Spleen (tissue), 11 donors: ENCODE data around the gene KLF9. TPM values are rescaled to one million over a fixed set of nuclear protein-coding genes. Genes with fewer than 3 reads are reported as not detected.

Experiments used
- DNase-seq: peaks from one replicate; pipeline ENCODE4 v3.0.0-alpha.2; 2020
- H3K27ac ChIP-seq, 8 donors: fragments of 200-600 bp; sonication (generic) in 7 of 8; 1 replicate in 4 of 8; 2 replicates in 4 of 8; pipeline versions ENCODE4 v1.5.0 to v1.8.0; 2016 to 2021; ENCODE audit warnings: inconsistent platforms in 4 of 8, mild to moderate bottlenecking in 4 of 8, moderate library complexity in 1 of 8
- H3K27me3 ChIP-seq, 7 donors: fragments of 200-600 bp; sonication (generic) in 6 of 7; replicated peaks in 1 of 7; 1 replicate in 4 of 7; 2 replicates in 3 of 7; pipeline versions ENCODE4 v1.5.0 to v1.8.0; 2016 to 2021; ENCODE audit warnings: inconsistent platforms in 3 of 7, mild to moderate bottlenecking in 1 of 7
- H3K36me3 ChIP-seq, 6 donors: fragments of 200-600 bp; sonication (generic) in 5 of 6; 1 replicate in 4 of 6; 2 replicates in 2 of 6; pipeline versions ENCODE4 v1.5.0 to v1.8.0; 2016 to 2021; ENCODE audit warnings: inconsistent platforms in 2 of 6
- H3K4me1 ChIP-seq, 6 donors: fragments of 200-600 bp; sonication (generic) in 5 of 6; 1 replicate in 3 of 6; 2 replicates in 3 of 6; pipeline versions ENCODE4 v1.5.0 to v1.8.0; 2016 to 2021; ENCODE audit warnings: inconsistent platforms in 3 of 6
- H3K4me3 ChIP-seq, 8 donors: fragments of 200-600 bp; sonication (generic) in 7 of 8; 1 replicate in 4 of 8; 2 replicates in 4 of 8; pipeline versions ENCODE4 v1.5.0 to v1.8.0; 2016 to 2021; ENCODE audit warnings: inconsistent platforms in 4 of 8, mild to moderate bottlenecking in 4 of 8, moderate library complexity in 2 of 8
- H3K9me3 ChIP-seq, 8 donors: fragments of 200-600 bp; sonication (generic) in 7 of 8; 1 replicate in 4 of 8; 2 replicates in 4 of 8; pipeline versions ENCODE4 v1.5.0 to v1.8.0; 2016 to 2021; ENCODE audit warnings: inconsistent platforms in 4 of 8
- CTCF ChIP-seq, 11 experiments: fragments of 200-600 bp in 7 of 11; fragments of 450-650 bp in 4 of 11; sonication (generic) in 4 of 11; IDR thresholded peaks in 8 of 11; conservative IDR thresholded peaks in 3 of 11; 1 replicate in 7 of 11; 2 replicates in 4 of 11; pipeline versions ENCODE4 v1.4.0 to v1.8.0; 2016 to 2021; ENCODE audit warnings: antibody characterized with exemption in 11 of 11, inconsistent platforms in 4 of 11, mild to moderate bottlenecking in 1 of 11
- POLR2A ChIP-seq, 3 donors: fragments of 450-650 bp; IDR thresholded peaks; one replicate each; pipeline ENCODE4 v1.5.1; 2017; ENCODE audit warnings: antibody characterized with exemption in 3 of 3, mild to moderate bottlenecking in 1 of 3
- POLR2AphosphoS5 ChIP-seq, 3 donors: sonication (generic); formaldehyde crosslinking; IDR thresholded peaks; one replicate each; pipeline ENCODE4 v1.5.1; 2017; ENCODE audit warnings: antibody characterized with exemption in 3 of 3
- WGBS, 5 donors: extraction: QIAGEN DNeasy Blood & Tissue Kit in 3 of 5; methylation state at CpG; one replicate each; pipeline versions ENCODE4 v1.1.5 to v1.1.7; 2013 to 2018; 5-methylcytosine and 5-hydroxymethylcytosine counted together
- intact Hi-C: fragments of 100-400 bp; cut with DNase I; formaldehyde crosslinking; loops from one replicate; pipeline ENCODE4 v1.15.0; 2023; ENCODE audit warnings: low total_unique reads
- polyA plus RNA-seq, 3 donors: library from polyadenylated mRNA; stranded (reverse); fragments of 200-250 nt; gene quantifications; one replicate each; pipeline ENCODE4 v1.2.1, GENCODE V29; 2013
- total RNA-seq, 7 donors: library from RNA; depleted of rRNA in 3 of 7; stranded (reverse); fragments of >200 nt in 3 of 7; fragmentation: NEBNext Ultra II Directional in 4 of 7; extraction: Animal tissue kit (Norgen Biotek cat#: 25700) in 4 of 7; gene quantifications; one replicate each; pipeline versions ENCODE4 v1.1.0 to v1.2.1, GENCODE V29; 2016 to 2021
- donor health status: healthy with polysubstance abuse.
- donor health status: DM: no; HTN: no; CAD: no; lungs with moderate emphysema.
- donor health status: DM: no; HTN: no; CAD: no.
- donor health status: Bipolar disorder and iron deficiency.
- donor health status: healthy.
- donor health status: DM: no; HTN: no; CAD: no.
- donor health status: DM: yes; HTN: yes; CAD: no.

The KLF9 gene
- total and polyA plus RNA-seq, 10 donors: 7.1 to 74.8 (median 36.8) TPM

DNA sequence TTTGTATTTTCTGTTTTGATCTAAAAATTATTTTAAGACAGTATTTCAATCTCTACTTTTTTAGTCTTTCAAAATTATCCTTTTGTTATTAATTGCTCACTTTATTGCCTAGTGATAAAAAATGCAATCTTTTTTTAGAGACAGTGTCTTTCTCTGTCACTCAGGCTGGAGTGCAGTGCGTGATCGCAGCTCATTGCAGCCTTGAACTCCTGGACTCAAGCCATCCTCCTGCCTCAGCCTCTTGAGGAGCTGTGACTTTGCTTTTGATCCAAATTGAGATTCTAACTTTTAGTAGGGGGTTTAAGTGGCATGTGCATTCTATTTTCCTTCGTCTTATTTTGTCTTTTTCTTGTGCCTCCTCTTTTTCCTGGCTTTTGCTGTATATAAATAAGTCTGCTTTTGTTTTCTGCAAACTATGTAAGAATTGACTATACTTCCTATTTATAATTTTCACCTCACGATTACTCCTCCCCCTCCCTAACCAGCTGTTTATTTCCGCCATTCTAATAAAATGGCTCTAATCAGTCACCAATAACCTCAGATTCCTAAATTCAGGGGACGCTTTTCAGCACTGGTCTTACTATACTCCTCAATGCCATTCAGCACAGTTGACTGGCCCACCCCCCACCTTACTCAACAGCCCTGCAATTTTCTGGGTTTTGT lies 32.3 kb downstream of the KLF9 start:
- Histone ChIP-seq H3K4me1 (peaks cover 0 to 16% (median 3%) of the 10 kb centered on the region in 6 donors), H3K9me3 (no peaks in the 10 kb centered on the region), H3K27me3 (no peaks in the 10 kb centered on the region), H3K36me3 (peaks cover 0 to 43% (median 6%) of the 10 kb centered on the region in 6 donors), H3K27ac (no peak overlapping the region), H3K4me3 (no peak overlapping the region)
- intact Hi-C loops: no loop called here
- DNase-seq: no peak
- peak in 1 of 3 donors; percentile 43 for TF ChIP-seq POLR2AphosphoS5 (IDR thresholded peaks at IDR 0.05)
- no peak for TF ChIP-seq POLR2A (IDR thresholded peaks at IDR 0.05)
- WGBS, 5 donors: 70 to 80% (median 78%) methylated on average over 6 of the region's 6 CpGs

DNA sequence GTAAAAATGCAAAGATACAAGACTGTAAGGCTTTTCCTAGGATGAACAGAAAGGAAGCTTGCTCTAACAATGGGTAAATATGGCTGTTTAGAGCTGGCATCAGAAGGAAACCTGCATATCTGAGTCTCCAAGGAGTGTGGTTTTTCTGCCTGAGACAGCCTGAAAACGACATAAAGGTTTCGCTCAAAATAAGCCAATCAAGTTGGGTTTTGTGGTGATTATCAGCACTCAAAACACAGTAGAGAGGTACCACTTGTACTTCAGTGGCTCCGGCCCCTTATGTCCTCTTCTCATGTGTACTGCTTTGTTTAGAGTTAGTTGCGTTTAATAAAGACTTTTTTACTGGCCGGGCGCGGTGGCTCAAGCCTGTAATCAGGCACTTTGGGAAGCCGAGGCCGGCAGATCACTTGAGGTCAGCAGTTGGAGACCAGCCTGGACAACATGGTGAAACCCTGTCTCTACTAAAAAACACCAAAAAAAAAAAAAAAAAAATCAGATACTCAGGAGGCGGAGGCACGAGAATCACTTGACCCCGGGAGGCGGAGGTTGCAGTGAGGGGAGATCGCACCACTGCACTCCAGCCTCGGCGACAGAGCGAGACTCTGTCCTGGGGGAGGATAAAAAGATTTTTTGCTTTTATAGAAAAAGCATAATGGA lies 39.4 kb downstream of the KLF9 start:
- Histone ChIP-seq H3K4me3 (no peak overlapping the region), H3K9me3 (no peaks in the 10 kb centered on the region), H3K27me3 (no peaks in the 10 kb centered on the region), H3K4me1 (no peaks in the 10 kb centered on the region), H3K36me3 (no peaks in the 10 kb centered on the region), H3K27ac (peak overlapping the region in 3 of 8 donors; percentile 11 to 30 (median 28))
- DNase-seq: no peak
- TF ChIP-seq POLR2A (IDR thresholded peaks at IDR 0.05) (no peak), CTCF (IDR thresholded peaks at IDR 0.05 in 8 of 11, conservative IDR thresholded peaks at IDR 0.05 in 3 of 11) (no peak), POLR2AphosphoS5 (IDR thresholded peaks at IDR 0.05) (no peak)
- WGBS, 5 donors: 80 to 87% (median 87%) methylated on average over 17 of the region's 17 CpGs
- intact Hi-C loops: no loop called here

- peaks cover 0 to 7% (median 0%) of the 10 kb centered on the region in 6 donors for H3K36me3 ChIP-seq
- no peak overlapping the region for H3K4me3 ChIP-seq
- no peak overlapping the region for H3K27ac ChIP-seq
- H3K9me3 ChIP-seq: no peaks in the 10 kb centered on the region
- no peaks in the 10 kb centered on the region for H3K27me3 ChIP-seq
- H3K4me1 ChIP-seq: no peaks in the 10 kb centered on the region
- WGBS, 5 donors: 75 to 82% (median 78%) methylated on average over 6 of the region's 6 CpGs
- intact Hi-C loops: no loop called here
- no peak for DNase-seq
- TF ChIP-seq POLR2A (IDR thresholded peaks at IDR 0.05) (no peak), POLR2AphosphoS5 (IDR thresholded peaks at IDR 0.05) (no peak), CTCF (IDR thresholded peaks at IDR 0.05 in 8 of 11, conservative IDR thresholded peaks at IDR 0.05 in 3 of 11) (no peak)
These were observed 47.0 kb downstream of the KLF9 start for GRCh38 chr9:70367305-70367930.

DNA sequence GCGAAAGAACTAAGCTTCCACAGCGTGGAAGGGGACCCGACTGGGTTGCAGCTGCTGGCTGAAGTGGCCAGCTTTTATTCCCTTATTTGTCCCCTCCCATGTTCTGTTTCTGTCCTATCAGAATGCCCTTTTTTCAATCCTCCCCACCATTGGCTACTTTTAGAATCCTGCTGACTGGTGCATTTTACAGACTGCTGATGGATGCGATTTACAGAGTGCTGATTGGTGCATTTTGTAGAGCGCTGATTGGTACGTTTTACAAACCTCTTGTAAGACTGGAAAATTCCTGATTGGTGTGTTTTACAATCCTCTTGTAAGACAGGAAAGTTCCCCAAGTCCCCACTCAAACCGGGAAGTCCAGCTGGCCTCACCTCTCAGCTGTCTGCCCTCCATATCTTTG lies 50.7 kb downstream of the KLF9 start:
- Histone ChIP-seq H3K4me1 (no peaks in the 10 kb centered on the region), H3K27me3 (no peaks in the 10 kb centered on the region), H3K36me3 (peaks cover 0 to 7% (median 0%) of the 10 kb centered on the region in 6 donors), H3K9me3 (no peaks in the 10 kb centered on the region), H3K27ac (no peak overlapping the region), H3K4me3 (no peak overlapping the region)
- DNase-seq: no peak
- 96 to 99% (median 97%) methylated on average over 7 of the region's 7 CpGs for whole genome bisulfite sequencing, 5 donors
- no peak for TF ChIP-seq CTCF (IDR thresholded peaks at IDR 0.05 in 8 of 11, conservative IDR thresholded peaks at IDR 0.05 in 3 of 11)
- TF ChIP-seq POLR2AphosphoS5 (IDR thresholded peaks at IDR 0.05): no peak
- TF ChIP-seq POLR2A (IDR thresholded peaks at IDR 0.05): no peak
- intact Hi-C loops: no loop called here
